HepG2 (cell line): ENCODE measurements around the gene RTP1. TPM values are rescaled to one million over a fixed set of nuclear protein-coding genes. Genes with fewer than 3 reads are reported as not detected.
A peak's percentile ranks its signal among the peaks of the same experiment; 100 is the strongest.

Source experiments
- ATAC-seq: fragments of 200-7000 bp; cut with Tn5 transposase; 3 replicates; pipeline ENCODE4 v1.9.1; 2020; ENCODE audit warnings: mild to moderate bottlenecking, moderate library complexity
- BruUV-seq: library from RNA; stranded (reverse); fragments of 400-500 nt; replicated peaks from 2 replicates; lab custom pipeline; 2021; lab: Mats Ljungman, UMichigan
- CTCF ChIA-PET: fragments of 300-600 bp; formaldehyde crosslinking; extraction: SDS; loops from one replicate; lab custom pipeline; 2021; ENCODE audit warnings: low total read pairs, inconsistent platforms, low intra/inter-chr PET ratio; lab: Yijun Ruan, JAX
- POLR2A ChIA-PET: fragments of 350-600 bp; sonication (Branson Sonifier 250); formaldehyde crosslinking; loops from one replicate; lab custom pipeline; 2020; ENCODE audit warnings: antibody characterized with exemption, inconsistent platforms; lab: Yijun Ruan, JAX
- DNase-seq: peaks from one replicate; pipeline ENCODE4 v3.0.0-alpha.2; 2015; ENCODE audit warnings: low spot score
- FAIRE-seq: peaks from 3 replicates; lab custom pipeline; 2011; peaks lifted over from hg19 to GRCh38; lab: Jason Lieb, UNC
- H2AFZ ChIP-seq: one replicate; pipeline ENCODE4 v1.6.1; 2011; ENCODE audit warnings: low read length, inconsistent platforms
- H3K27ac ChIP-seq: fragments of 300-600 bp; 3 replicates; pipeline ENCODE4 v1.8.0; 2011; ENCODE audit warnings: mixed run types, mild to moderate bottlenecking, mixed read lengths, low read length, inconsistent platforms; ENCODE audit not compliant: insufficient read depth; ENCODE audit errors: extremely low read length
- H3K27me3 ChIP-seq, 2 experiments: fragments of 200-600 bp in 1 of 2; 2 replicates in 1 of 2; 3 replicates in 1 of 2; pipeline versions ENCODE4 v1.6.0 to v1.8.0; 2011; ENCODE audit warnings: low read length in 2 of 2, mild to moderate bottlenecking in 2 of 2, moderate library complexity in 2 of 2, inconsistent platforms in 1 of 2; ENCODE audit not compliant: insufficient read depth in 2 of 2, control insufficient read depth in 1 of 2
- H3K36me3 ChIP-seq, 2 experiments: fragments of 200-600 bp in 1 of 2; replicated peaks in 1 of 2; 2 replicates in 1 of 2; 3 replicates in 1 of 2; pipeline versions ENCODE4 v1.5.1 to v1.8.0; 2011; ENCODE audit warnings: low read length in 2 of 2, inconsistent platforms in 1 of 2; ENCODE audit not compliant: insufficient read depth in 2 of 2, control insufficient read depth in 1 of 2
- H3K4me1 ChIP-seq: 2 replicates; pipeline ENCODE4 v1.5.1; 2012; ENCODE audit warnings: low read length, inconsistent platforms; ENCODE audit not compliant: insufficient read depth
- H3K4me2 ChIP-seq: 2 replicates; pipeline ENCODE4 v1.6.0; 2011; ENCODE audit warnings: low read depth, low read length, inconsistent platforms
- H3K4me3 ChIP-seq, 3 experiments: fragments of 200-600 bp in 1 of 3; sonication (generic), shearing (Covaris generic) in 1 of 3; replicated peaks in 1 of 3; 2 replicates each; pipeline ENCODE4 v1.5.1; 2011 to 2016; ENCODE audit warnings: low read length in 3 of 3, inconsistent platforms in 2 of 3, low read depth in 2 of 3, mild to moderate bottlenecking in 2 of 3, control low read depth in 1 of 3, mixed read lengths in 1 of 3; ENCODE audit not compliant: insufficient read depth in 1 of 3
- H3K79me2 ChIP-seq: one replicate; pipeline ENCODE4 v1.6.1; 2011; ENCODE audit warnings: low read length, inconsistent platforms; ENCODE audit not compliant: insufficient read depth
- H3K9ac ChIP-seq: 2 replicates; pipeline ENCODE4 v1.6.0; 2011; ENCODE audit warnings: mild to moderate bottlenecking, low read depth, low read length, inconsistent platforms; ENCODE audit not compliant: insufficient read depth
- H3K9me3 ChIP-seq: 2 replicates; pipeline ENCODE4 v1.5.1; 2012; ENCODE audit warnings: mild to moderate bottlenecking, low read length
- H4K20me1 ChIP-seq: 2 replicates; pipeline ENCODE4 v1.6.0; 2011; ENCODE audit warnings: inconsistent platforms, mild to moderate bottlenecking, low read length, moderate library complexity; ENCODE audit not compliant: insufficient read depth
- CHD2 ChIP-seq: IDR thresholded peaks from 2 replicates; pipeline ENCODE4 v1.6.1; 2011; ENCODE audit warnings: low read depth, low read length, improper control_type of control experiment
- HDAC6 ChIP-seq: fragments of 200-600 bp; sonication (generic); IDR thresholded peaks from 2 replicates; pipeline ENCODE4 v1.7.0; 2017; ENCODE audit warnings: mild to moderate bottlenecking, antibody characterized with exemption, low read length, low read depth
- NAIF1 ChIP-seq: sonication (generic); formaldehyde crosslinking; IDR thresholded peaks from 2 replicates; pipeline ENCODE4 v1.5.0; 2020; ENCODE audit warnings: mild to moderate bottlenecking, missing genetic modification reagents, borderline replicate concordance
- RBM39 ChIP-seq: fragments of 200-400 bp; formaldehyde crosslinking; IDR thresholded peaks from one replicate; pipeline ENCODE4 v1.6.1; 2018; ENCODE audit warnings: antibody characterized with exemption, mild to moderate bottlenecking, low read depth, low read length; ENCODE audit not compliant: poor library complexity, severe bottlenecking
- SIN3B ChIP-seq: fragments of 150-350 bp; IDR thresholded peaks from 2 replicates; pipeline ENCODE4 v1.6.1; 2014; ENCODE audit warnings: low read length
- SIX4 ChIP-seq: sonication (generic); formaldehyde crosslinking; IDR thresholded peaks from 2 replicates; pipeline ENCODE4 v1.4.0; 2020; ENCODE audit warnings: missing genetic modification reagents
- SKI ChIP-seq: fragments of 450-650 bp; IDR thresholded peaks from one replicate; pipeline ENCODE4 v1.6.1; 2018; ENCODE audit warnings: mild to moderate bottlenecking; ENCODE audit not compliant: partially characterized antibody
- SMC3 ChIP-seq: IDR thresholded peaks from 2 replicates; pipeline ENCODE4 v1.6.1; 2011; ENCODE audit warnings: low read length, improper control_type of control experiment
- SRF ChIP-seq: IDR thresholded peaks from 2 replicates; pipeline ENCODE4 v1.6.1; 2011; ENCODE audit warnings: mild to moderate bottlenecking, low read depth, low read length, moderate library complexity
- STAT5B ChIP-seq: sonication (generic); formaldehyde crosslinking; IDR thresholded peaks from 2 replicates; pipeline ENCODE4 v1.4.0; 2020; ENCODE audit warnings: missing genetic modification reagents
- YEATS2 ChIP-seq: sonication (generic); formaldehyde crosslinking; IDR thresholded peaks from 2 replicates; pipeline ENCODE4 v1.4.0; 2020; ENCODE audit warnings: missing genetic modification reagents, borderline replicate concordance
- ZFP36L1 ChIP-seq: sonication (generic); formaldehyde crosslinking; IDR thresholded peaks from 2 replicates; pipeline ENCODE4 v1.8.0; 2022; ENCODE audit warnings: mild to moderate bottlenecking, missing genetic modification reagents, moderate library complexity
- ZFYVE20 ChIP-seq: sonication (generic); formaldehyde crosslinking; IDR thresholded peaks from 2 replicates; pipeline ENCODE4 v1.8.0; 2023; ENCODE audit warnings: low read depth, mild to moderate bottlenecking, moderate library complexity, missing genetic modification reagents, borderline replicate concordance
- ZNF326 ChIP-seq: sonication (generic); formaldehyde crosslinking; IDR thresholded peaks from 2 replicates; pipeline ENCODE4 v1.4.0; 2020; ENCODE audit warnings: missing genetic modification reagents, borderline replicate concordance
- ZNF441 ChIP-seq: sonication (generic); formaldehyde crosslinking; IDR thresholded peaks from 2 replicates; pipeline ENCODE4 v1.7.0; 2021; ENCODE audit warnings: missing genetic modification reagents, borderline replicate concordance
- ZNF549 ChIP-seq: sonication (generic); formaldehyde crosslinking; IDR thresholded peaks from 2 replicates; pipeline ENCODE4 v1.5.0; 2020; ENCODE audit warnings: missing genetic modification reagents
- ZNF570 ChIP-seq: sonication (generic); formaldehyde crosslinking; IDR thresholded peaks from 2 replicates; pipeline ENCODE4 v1.4.0; 2020; ENCODE audit warnings: mild to moderate bottlenecking, missing genetic modification reagents, borderline replicate concordance
- ZNF670 ChIP-seq: sonication (generic); formaldehyde crosslinking; IDR thresholded peaks from 2 replicates; pipeline ENCODE4 v1.8.0; 2022; ENCODE audit warnings: mild to moderate bottlenecking, missing genetic modification reagents, borderline replicate concordance
- in situ Hi-C: cut with HindIII; loops from 2 replicates; pipeline ENCODE4 v1.10.0; 2017; ENCODE audit warnings: low pct_unique_long_range_greater_than_20kb; ENCODE audit not compliant: extremely low pct_ligation_motif_present
- intact Hi-C: fragments of 100-400 bp; cut with micrococcal nuclease; formaldehyde crosslinking; loops from one replicate; pipeline ENCODE4 v1.10.0; 2022; ENCODE audit not compliant: unreplicated experiment
- polyA plus RNA-seq, 8 experiments: library from polyadenylated mRNA; depleted of rRNA in 3 of 8; stranded (reverse) in 7 of 8; unstranded in 1 of 8; fragments of >200 nt; fragmentation: Illumina TruSeq in 4 of 8; extraction: Trizol in 4 of 8; gene quantifications; 2 replicates each; pipeline versions ENCODE4 v1.2.1 to v1.2.3, GENCODE V29; 2011 to 2016; ENCODE audit warnings: low read depth in 4 of 8, missing spikeins in 1 of 8, mixed read lengths in 1 of 8; ENCODE audit not compliant: insufficient read depth in 1 of 8
- total RNA-seq, 5 experiments: library from RNA; depleted of rRNA; stranded (reverse); fragments of >200 nt; fragmentation: Illumina TruSeq; extraction: Trizol; gene quantifications; 2 replicates each; pipeline ENCODE4 v1.2.3, GENCODE V29; 2016; ENCODE audit warnings: low read depth in 1 of 5
- TF ChIP-seq, protein P1 (sequence below): sonication (generic); formaldehyde crosslinking; IDR thresholded peaks from 2 replicates; pipeline ENCODE4 v1.8.0; 2022; ENCODE audit warnings: missing genetic modification reagents, mild to moderate bottlenecking, inconsistent platforms, borderline replicate concordance
- TF ChIP-seq, protein P2 (sequence below): sonication (generic); formaldehyde crosslinking; IDR thresholded peaks from 2 replicates; pipeline ENCODE4 v1.5.0; 2020; ENCODE audit warnings: mild to moderate bottlenecking, low read depth, missing genetic modification reagents, borderline replicate concordance
- TF ChIP-seq, protein P3 (sequence below): sonication (generic); formaldehyde crosslinking; IDR thresholded peaks from 2 replicates; pipeline ENCODE4 v1.8.0; 2022; ENCODE audit warnings: mild to moderate bottlenecking, missing genetic modification reagents

The RTP1 gene
- total and polyA plus RNA-seq, 2 of the 13 experiments (the other 11 are each of a cell fraction or from before 2014, with no cell fraction given): not detected

DNA sequence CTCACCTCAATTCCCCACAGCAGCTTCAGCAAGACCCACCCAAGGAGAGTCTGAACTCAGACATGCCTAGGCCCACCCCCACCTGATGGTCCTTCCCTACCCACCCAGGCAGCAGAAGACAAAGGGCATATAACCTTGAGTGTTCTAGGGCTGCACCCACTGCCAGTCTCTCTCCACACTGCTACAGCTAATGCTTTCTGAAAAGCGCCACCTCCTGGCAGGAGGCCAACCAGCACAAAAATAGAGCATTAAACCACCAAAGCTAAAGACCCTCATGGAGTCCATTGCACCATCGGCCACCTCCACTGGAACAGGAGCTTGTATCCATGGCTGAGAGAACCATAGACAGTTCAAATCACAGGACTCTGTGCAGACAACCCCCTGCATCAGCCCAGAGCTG lies 46.7 kb upstream of the RTP1 start (continued):
- TF ChIP-seq, protein P1, sequence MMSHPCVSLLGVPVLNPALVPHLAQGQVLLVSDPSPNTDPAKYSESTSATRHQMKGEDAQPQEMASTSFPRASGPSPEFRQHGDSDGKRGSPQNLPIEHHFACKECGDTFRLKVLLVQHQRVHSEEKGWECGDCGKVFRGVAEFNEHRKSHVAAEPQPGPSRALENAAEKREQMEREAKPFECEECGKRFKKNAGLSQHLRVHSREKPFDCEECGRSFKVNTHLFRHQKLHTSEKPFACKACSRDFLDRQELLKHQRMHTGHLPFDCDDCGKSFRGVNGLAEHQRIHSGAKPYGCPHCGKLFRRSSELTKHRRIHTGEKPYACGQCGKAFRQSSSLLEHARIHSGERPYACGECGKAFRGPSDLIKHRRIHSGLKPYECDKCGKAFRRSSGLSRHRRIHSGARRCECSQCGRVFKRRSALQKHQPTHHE: no peak
- TF ChIP-seq SRF (no peak), SMC3 (peak; percentile 54; the same call in 1 of the 2 replicates), SKI (no peak), YEATS2 (CRISPR knock-in tag) (no peak), SIN3B (no peak), HDAC6 (no peak), ZFP36L1 (CRISPR knock-in tag) (no peak)

DNA sequence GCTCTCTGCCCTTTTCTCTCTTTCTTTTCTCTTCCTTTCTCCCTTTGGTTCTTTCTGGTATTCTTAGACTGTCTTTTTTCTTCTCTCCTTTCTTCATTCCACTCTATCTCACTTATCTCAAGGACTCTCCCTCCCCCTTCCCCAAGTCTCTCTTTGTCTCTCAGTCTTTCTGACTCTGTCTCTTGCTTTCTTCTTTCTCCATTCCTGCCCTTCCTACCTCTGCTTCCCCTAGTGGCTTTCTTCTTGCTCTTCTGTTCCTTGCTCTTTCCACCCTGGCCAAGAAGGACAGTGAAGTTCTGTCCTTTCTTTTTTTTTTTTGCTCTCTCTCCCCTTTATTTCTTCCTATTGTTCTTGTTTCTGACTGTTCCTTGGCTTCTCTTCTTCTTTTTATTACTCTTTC lies 35.7 kb upstream of the RTP1 start:
- Histone ChIP-seq H3K4me2 (no peak overlapping the region), H3K36me3 (no peaks in the 10 kb centered on the region), H3K4me3 (no peak overlapping the region), H3K79me2 (no peaks in the 10 kb centered on the region), H3K27me3 (no peaks in the 10 kb centered on the region; a peak in 1 of 5 replicates), H3K9ac (no peak overlapping the region), H3K27ac (no peak overlapping the region), H3K9me3 (peaks cover 11% of the 10 kb centered on the region; the same call in 1 of the 2 replicates), H2AFZ (no peak overlapping the region), H3K4me1 (no peaks in the 10 kb centered on the region), H4K20me1 (no peaks in the 10 kb centered on the region)
- TF ChIP-seq RBM39 (no peak), CHD2 (no peak), SIX4 (CRISPR knock-in tag) (no peak), ZNF549 (CRISPR knock-in tag) (no peak), ZNF670 (CRISPR knock-in tag) (no peak), ZFYVE20 (CRISPR knock-in tag) (no peak), STAT5B (CRISPR knock-in tag) (no peak), ZNF441 (CRISPR knock-in tag) (no peak), ZNF326 (CRISPR knock-in tag) (no peak), ZNF570 (CRISPR knock-in tag) (no peak), NAIF1 (CRISPR knock-in tag) (no peak)
- TF ChIP-seq, protein P2, sequence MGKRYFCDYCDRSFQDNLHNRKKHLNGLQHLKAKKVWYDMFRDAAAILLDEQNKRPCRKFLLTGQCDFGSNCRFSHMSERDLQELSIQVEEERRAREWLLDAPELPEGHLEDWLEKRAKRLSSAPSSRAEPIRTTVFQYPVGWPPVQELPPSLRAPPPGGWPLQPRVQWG (CRISPR knock-in tag): no peak
- TF ChIP-seq, protein P3, sequence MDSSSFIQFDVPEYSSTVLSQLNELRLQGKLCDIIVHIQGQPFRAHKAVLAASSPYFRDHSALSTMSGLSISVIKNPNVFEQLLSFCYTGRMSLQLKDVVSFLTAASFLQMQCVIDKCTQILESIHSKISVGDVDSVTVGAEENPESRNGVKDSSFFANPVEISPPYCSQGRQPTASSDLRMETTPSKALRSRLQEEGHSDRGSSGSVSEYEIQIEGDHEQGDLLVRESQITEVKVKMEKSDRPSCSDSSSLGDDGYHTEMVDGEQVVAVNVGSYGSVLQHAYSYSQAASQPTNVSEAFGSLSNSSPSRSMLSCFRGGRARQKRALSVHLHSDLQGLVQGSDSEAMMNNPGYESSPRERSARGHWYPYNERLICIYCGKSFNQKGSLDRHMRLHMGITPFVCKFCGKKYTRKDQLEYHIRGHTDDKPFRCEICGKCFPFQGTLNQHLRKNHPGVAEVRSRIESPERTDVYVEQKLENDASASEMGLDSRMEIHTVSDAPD: no peak
- POLR2A ChIA-PET: no interaction called here
- intact Hi-C loops (no loop called here), in situ Hi-C loops (loop anchor here (5.0 kb wide), 1 partner anchor 309 kb away; no protein-coding TSS in a partner anchor)
- ATAC-seq: no peak
- no TSS peak for BruUV-seq
- FAIRE-seq: no peak
- CTCF ChIA-PET: no interaction called here
- no peak for DNase-seq
